GM12878 (cell line): ENCODE results near the gene PDZRN4. TPM values are rescaled to one million over a fixed set of nuclear protein-coding genes. Genes with fewer than 3 reads are reported as not detected.

ENCODE experiments used
- ATAC-seq: fragments of 200-7000 bp; cut with Tn5 transposase; 3 replicates; pipeline ENCODE4 v1.9.1; 2020; ENCODE audit warnings: mild to moderate bottlenecking, moderate library complexity
- BruUV-seq: library from RNA; stranded (reverse); fragments of 400-500 nt; replicated peaks from 2 replicates; lab custom pipeline; 2021; lab: Mats Ljungman, UMichigan
- CTCF ChIA-PET: fragments of 300-600 bp; sonication (Branson Sonifier 250); formaldehyde crosslinking; extraction: SDS; loops from one replicate; lab custom pipeline; 2021; ENCODE audit warnings: inconsistent platforms; lab: Yijun Ruan, JAX
- POLR2A ChIA-PET: fragments of 350-600 bp; formaldehyde crosslinking; extraction: SDS; loops from one replicate; lab custom pipeline; 2021; ENCODE audit warnings: inconsistent platforms; lab: Charles Lee
- RAD21 ChIA-PET: fragments of 300-600 bp; sonication (Branson Sonifier 250); formaldehyde crosslinking; loops from one replicate; lab custom pipeline; 2023; ENCODE audit warnings: antibody characterized with exemption; ENCODE audit not compliant: unreplicated experiment; lab: Charles Lee
- SMC1A ChIA-PET: fragments of 300-600 bp; sonication (Branson Sonifier 250); formaldehyde crosslinking; loops from one replicate; lab custom pipeline; 2023; ENCODE audit not compliant: unreplicated experiment, uncharacterized antibody; lab: Charles Lee
- DNase-seq: peaks from one replicate; pipeline ENCODE4 v3.0.0-alpha.2; 2011; ENCODE audit warnings: low read depth, low spot score
- FAIRE-seq: peaks from 3 replicates; lab custom pipeline; 2011; peaks lifted over from hg19 to GRCh38; lab: Jason Lieb, UNC
- H2AFZ ChIP-seq: 2 replicates; pipeline ENCODE4 v1.6.0; 2011; ENCODE audit warnings: low read depth, low read length, control low read depth; ENCODE audit not compliant: control insufficient read depth
- H3K27ac ChIP-seq: 2 replicates; pipeline ENCODE4 v1.5.1; 2011; ENCODE audit warnings: control low read depth; ENCODE audit not compliant: control insufficient read depth, insufficient read depth
- H3K27me3 ChIP-seq, 2 experiments: replicated peaks in 1 of 2; 2 replicates each; pipeline versions ENCODE4 v1.6.0 to v1.6.1; 2011; ENCODE audit warnings: low read length in 1 of 2; ENCODE audit not compliant: control insufficient read depth in 2 of 2, insufficient read depth in 2 of 2
- H3K36me3 ChIP-seq, 2 experiments: 2 replicates each; pipeline ENCODE4 v1.5.1; 2011; ENCODE audit warnings: low read length in 1 of 2; ENCODE audit not compliant: control insufficient read depth in 2 of 2, insufficient read depth in 2 of 2
- H3K4me1 ChIP-seq: 2 replicates; pipeline ENCODE4 v1.6.1; 2011; ENCODE audit warnings: mild to moderate bottlenecking, low read length, moderate library complexity, mixed read lengths; ENCODE audit not compliant: control insufficient read depth, insufficient read depth
- H3K4me2 ChIP-seq: 2 replicates; pipeline ENCODE4 v1.6.0; 2011; ENCODE audit warnings: control low read depth; ENCODE audit not compliant: control insufficient read depth, insufficient read depth
- H3K4me3 ChIP-seq: fragments of 200-600 bp; sonication (generic); 2 replicates; pipeline ENCODE4 v1.5.1; 2016
- H3K79me2 ChIP-seq: 2 replicates; pipeline ENCODE4 v1.6.0; 2011; ENCODE audit warnings: low read length; ENCODE audit not compliant: control insufficient read depth, insufficient read depth
- H3K9ac ChIP-seq: 2 replicates; pipeline ENCODE4 v1.8.0; 2011; ENCODE audit warnings: low read length, control low read depth, mixed read lengths; ENCODE audit not compliant: control insufficient read depth, insufficient read depth
- H3K9me3 ChIP-seq: replicated peaks from 3 replicates; pipeline ENCODE4 v1.5.1; 2011; ENCODE audit warnings: mild to moderate bottlenecking, low read length; ENCODE audit not compliant: control insufficient read depth, insufficient read depth
- H4K20me1 ChIP-seq: 2 replicates; pipeline ENCODE4 v1.6.0; 2011; ENCODE audit not compliant: control insufficient read depth, insufficient read depth
- CREB1 ChIP-seq: IDR thresholded peaks from 2 replicates; pipeline ENCODE4 v1.6.1; 2012; ENCODE audit warnings: low read depth, mild to moderate bottlenecking, inconsistent platforms
- HDAC6 ChIP-seq: fragments of 200-600 bp; sonication (generic); IDR thresholded peaks from one replicate; pipeline ENCODE4 v1.8.0; 2017; ENCODE audit warnings: antibody characterized with exemption; ENCODE audit not compliant: unreplicated experiment
- MTA2 ChIP-seq: fragments of 450-650 bp; IDR thresholded peaks from 2 replicates; pipeline ENCODE4 v1.6.1; 2016; ENCODE audit warnings: low read depth, mild to moderate bottlenecking, moderate library complexity
- POLR2A ChIP-seq: IDR thresholded peaks from 2 replicates; pipeline ENCODE4 v1.6.1; 2011; ENCODE audit warnings: low read depth, mild to moderate bottlenecking, low read length
- STAT1 ChIP-seq: fragments of 450-650 bp; conservative IDR thresholded peaks from 2 replicates; pipeline ENCODE4 v1.6.1; 2014; ENCODE audit warnings: antibody characterized with exemption, mild to moderate bottlenecking
- ZSCAN29 ChIP-seq: fragments of 450-650 bp; IDR thresholded peaks from 2 replicates; pipeline ENCODE4 v1.6.1; 2017; ENCODE audit warnings: mild to moderate bottlenecking, moderate library complexity
- WGBS: methylation state at CpG from one replicate; pipeline ENCODE4 v1.1.6; 2016; ENCODE audit warnings: low lambda C conversion rate; ENCODE audit not compliant: insufficient replicate concordance, insufficient coverage; ENCODE audit errors: missing lambda C conversion rate; 5-methylcytosine and 5-hydroxymethylcytosine counted together
- in situ Hi-C: fragments of 300-500 bp; cut with MboI; formaldehyde crosslinking; loops from 9 replicates; pipeline ENCODE4 v1.14.3; 2018; ENCODE audit warnings: mixed read lengths
- intact Hi-C: fragments of 100-400 bp; cut with micrococcal nuclease; formaldehyde crosslinking; loops from one replicate; pipeline ENCODE4 v1.14.2; 2022; ENCODE audit not compliant: unreplicated experiment
- polyA plus RNA-seq, 11 experiments: library from polyadenylated mRNA; depleted of rRNA in 4 of 11; unstranded in 6 of 11; stranded (reverse) in 5 of 11; fragments of >200 nt; fragmentation: Nextera tagmentation in 4 of 11; fragmentation: Illumina TruSeq in 1 of 11; extraction: Ambion mirVana in 4 of 11; extraction: Trizol in 1 of 11; gene quantifications; 1 replicate in 1 of 11; 2 replicates in 10 of 11; pipeline versions ENCODE4 v1.2.1 to v1.2.3, GENCODE V29; 2011 to 2016; ENCODE audit warnings: inconsistent platforms in 2 of 11, missing spikeins in 2 of 11, low read depth in 1 of 11
- total RNA-seq, 4 experiments: library from RNA; depleted of rRNA in 3 of 4; stranded (reverse); fragments of >200 nt in 3 of 4; fragmentation: Illumina TruSeq in 1 of 4; extraction: Trizol in 1 of 4; gene quantifications; 2 replicates each; pipeline versions ENCODE4 v1.2.1 to v1.2.3, GENCODE V29; 2013 to 2021
- TF ChIP-seq, protein P1 (sequence below): IDR thresholded peaks from 2 replicates; pipeline ENCODE4 v1.6.1; 2011; ENCODE audit warnings: mild to moderate bottlenecking, low read depth, low read length, moderate library complexity; ENCODE audit not compliant: insufficient replicate concordance
- TF ChIP-seq, protein P2 (sequence below), 3 experiments: IDR thresholded peaks in 2 of 3; conservative IDR thresholded peaks in 1 of 3; 2 replicates each; pipeline ENCODE4 v1.5.1; 2011; ENCODE audit warnings: low read depth in 3 of 3, low read length in 3 of 3, mild to moderate bottlenecking in 3 of 3, control low read depth in 2 of 3, moderate library complexity in 2 of 3, inconsistent platforms in 1 of 3, mixed read lengths in 1 of 3; ENCODE audit not compliant: control insufficient read depth in 2 of 3, insufficient read depth in 1 of 3; ENCODE audit errors: extremely low read depth in 1 of 3
- TF ChIP-seq, protein P3 (sequence below): IDR thresholded peaks from 2 replicates; pipeline ENCODE4 v1.6.1; 2012; ENCODE audit warnings: low read depth, low read length, improper control_type of control experiment

Gene PDZRN4
- total and polyA plus RNA-seq, 10 of the 15 experiments (the other 5 are each of a cell fraction or from before 2014, with no cell fraction given) = 0.03 TPM; not detected in 9

DNA sequence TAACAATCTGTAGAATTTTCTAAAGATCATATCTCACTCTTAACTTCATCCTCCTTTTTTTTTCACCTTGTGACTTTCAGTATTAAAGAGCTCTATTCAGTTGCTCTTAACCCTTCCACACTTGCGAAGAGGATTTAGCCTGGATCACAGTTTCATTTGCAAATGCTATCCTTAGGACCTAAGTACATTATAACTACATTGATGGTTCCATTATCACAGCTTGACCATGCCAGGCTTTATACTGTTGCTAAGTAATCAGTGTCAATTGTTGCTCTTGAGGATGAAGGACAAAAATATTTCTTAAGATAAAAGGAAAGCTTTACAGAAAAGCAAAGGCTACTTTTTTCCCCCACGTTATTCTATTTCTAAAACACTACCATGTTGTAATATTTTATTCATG, 122.2 kb downstream of the PDZRN4 start:
- H3K79me2 ChIP-seq = no peaks in the 10 kb centered on the region
- RAD21 ChIA-PET = interaction anchor here (1.1 to 1.2 kb wide), 2 partner anchors 33 to 58 kb away, joined by 4 read pairs; no protein-coding TSS in a partner anchor
- in situ Hi-C loops (no loop called here), intact Hi-C loops (no loop called here)
- CTCF ChIA-PET = interaction anchor here (1.0 to 1.2 kb wide), 2 partner anchors 10 to 12 kb away, joined by 3 to 4 read pairs; no protein-coding TSS in a partner anchor
- no peak for DNase-seq
- no TSS peak for BruUV-seq
- POLR2A ChIA-PET = interaction anchor here (1.0 kb wide), 1 partner anchor 9 kb away, joined by 3 read pairs; no protein-coding TSS in a partner anchor
- FAIRE-seq = no peak
- no peaks in the 10 kb centered on the region for H3K36me3 ChIP-seq
- H3K4me3 ChIP-seq = no peak overlapping the region
- H3K4me1 ChIP-seq = no peaks in the 10 kb centered on the region
- H3K9ac ChIP-seq = no peak overlapping the region
- ATAC-seq = no peak
- no peaks in the 10 kb centered on the region for H3K9me3 ChIP-seq
- TF ChIP-seq POLR2A (no peak), MTA2 (no peak), HDAC6 (no peak), ZSCAN29 (no peak), CREB1 (no peak)
- TF ChIP-seq, protein P1, sequence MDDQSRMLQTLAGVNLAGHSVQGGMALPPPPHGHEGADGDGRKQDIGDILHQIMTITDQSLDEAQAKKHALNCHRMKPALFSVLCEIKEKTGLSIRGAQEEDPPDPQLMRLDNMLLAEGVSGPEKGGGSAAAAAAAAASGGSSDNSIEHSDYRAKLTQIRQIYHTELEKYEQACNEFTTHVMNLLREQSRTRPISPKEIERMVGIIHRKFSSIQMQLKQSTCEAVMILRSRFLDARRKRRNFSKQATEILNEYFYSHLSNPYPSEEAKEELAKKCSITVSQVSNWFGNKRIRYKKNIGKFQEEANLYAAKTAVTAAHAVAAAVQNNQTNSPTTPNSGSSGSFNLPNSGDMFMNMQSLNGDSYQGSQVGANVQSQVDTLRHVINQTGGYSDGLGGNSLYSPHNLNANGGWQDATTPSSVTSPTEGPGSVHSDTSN = no peak
- no peak overlapping the region for H2AFZ ChIP-seq
- WGBS = 0% methylated on average over 2 of the region's 2 CpGs
- SMC1A ChIA-PET = interaction anchor here (0.8 to 1.2 kb wide), 5 partner anchors 9 to 51 kb away, joined by 3 to 5 read pairs (median 4); no protein-coding TSS in a partner anchor
- no peaks in the 10 kb centered on the region for H4K20me1 ChIP-seq
- no peak overlapping the region for H3K4me2 ChIP-seq
- H3K27me3 ChIP-seq = no peaks in the 10 kb centered on the region
- H3K27ac ChIP-seq = no peak overlapping the region

DNA sequence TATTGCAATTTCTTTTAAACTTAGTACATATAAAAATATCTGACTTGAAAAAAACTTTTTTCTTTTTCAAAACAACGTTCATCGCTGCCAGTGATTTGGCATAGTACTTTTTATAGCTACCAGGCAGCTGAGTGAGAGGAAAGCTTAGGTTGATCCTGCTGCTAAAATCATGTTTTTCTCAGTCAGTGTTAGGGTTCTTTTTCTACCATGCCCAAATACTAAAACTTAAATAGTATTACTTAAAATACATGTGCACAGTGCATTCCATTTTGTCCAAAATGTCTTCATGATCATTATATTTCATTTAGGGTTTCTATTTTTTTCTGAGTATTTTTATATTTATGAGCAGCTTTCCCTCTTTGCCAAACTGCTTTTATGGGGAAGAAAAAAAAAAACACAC, 123.8 kb downstream of the PDZRN4 start:
- no peaks in the 10 kb centered on the region for H3K79me2 ChIP-seq
- in situ Hi-C loops (no loop called here), intact Hi-C loops (no loop called here)
- SMC1A ChIA-PET = interaction anchor here (1.0 kb wide), 1 partner anchor 9 kb away, joined by 6 read pairs; no protein-coding TSS in a partner anchor
- DNase-seq = no peak
- 73% methylated on average over 2 of the region's 2 CpGs for WGBS
- no peak overlapping the region for H3K9ac ChIP-seq
- H3K27ac ChIP-seq = no peak overlapping the region
- no peaks in the 10 kb centered on the region for H4K20me1 ChIP-seq
- H3K4me3 ChIP-seq = no peak overlapping the region
- ATAC-seq = no peak
- RAD21 ChIA-PET = interaction anchor here (1.0 kb wide), 1 partner anchor 9 kb away, joined by 4 read pairs; no protein-coding TSS in a partner anchor
- CTCF ChIA-PET = interaction anchor here (1.1 kb wide), 1 partner anchor 34 kb away, joined by 3 read pairs; no protein-coding TSS in a partner anchor
- no TSS peak for BruUV-seq
- no peaks in the 10 kb centered on the region for H3K4me1 ChIP-seq
- no peak for FAIRE-seq
- H2AFZ ChIP-seq = no peak overlapping the region
- POLR2A ChIA-PET = no interaction called here
- no peaks in the 10 kb centered on the region for H3K27me3 ChIP-seq
- H3K9me3 ChIP-seq = no peaks in the 10 kb centered on the region
- no peak overlapping the region for H3K4me2 ChIP-seq
- TF ChIP-seq, protein P2, sequence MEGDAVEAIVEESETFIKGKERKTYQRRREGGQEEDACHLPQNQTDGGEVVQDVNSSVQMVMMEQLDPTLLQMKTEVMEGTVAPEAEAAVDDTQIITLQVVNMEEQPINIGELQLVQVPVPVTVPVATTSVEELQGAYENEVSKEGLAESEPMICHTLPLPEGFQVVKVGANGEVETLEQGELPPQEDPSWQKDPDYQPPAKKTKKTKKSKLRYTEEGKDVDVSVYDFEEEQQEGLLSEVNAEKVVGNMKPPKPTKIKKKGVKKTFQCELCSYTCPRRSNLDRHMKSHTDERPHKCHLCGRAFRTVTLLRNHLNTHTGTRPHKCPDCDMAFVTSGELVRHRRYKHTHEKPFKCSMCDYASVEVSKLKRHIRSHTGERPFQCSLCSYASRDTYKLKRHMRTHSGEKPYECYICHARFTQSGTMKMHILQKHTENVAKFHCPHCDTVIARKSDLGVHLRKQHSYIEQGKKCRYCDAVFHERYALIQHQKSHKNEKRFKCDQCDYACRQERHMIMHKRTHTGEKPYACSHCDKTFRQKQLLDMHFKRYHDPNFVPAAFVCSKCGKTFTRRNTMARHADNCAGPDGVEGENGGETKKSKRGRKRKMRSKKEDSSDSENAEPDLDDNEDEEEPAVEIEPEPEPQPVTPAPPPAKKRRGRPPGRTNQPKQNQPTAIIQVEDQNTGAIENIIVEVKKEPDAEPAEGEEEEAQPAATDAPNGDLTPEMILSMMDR (IDR thresholded peaks at IDR 0.05 in 2 of 3, conservative IDR thresholded peaks at IDR 0.05 in 1 of 3; ENCODE audit: control insufficient read depth in 2 of 3, extremely low read depth in 1 of 3, insufficient read depth in 1 of 3, low read depth in 3 of 3, low read length in 3 of 3) = no peak
- TF ChIP-seq, protein P3, sequence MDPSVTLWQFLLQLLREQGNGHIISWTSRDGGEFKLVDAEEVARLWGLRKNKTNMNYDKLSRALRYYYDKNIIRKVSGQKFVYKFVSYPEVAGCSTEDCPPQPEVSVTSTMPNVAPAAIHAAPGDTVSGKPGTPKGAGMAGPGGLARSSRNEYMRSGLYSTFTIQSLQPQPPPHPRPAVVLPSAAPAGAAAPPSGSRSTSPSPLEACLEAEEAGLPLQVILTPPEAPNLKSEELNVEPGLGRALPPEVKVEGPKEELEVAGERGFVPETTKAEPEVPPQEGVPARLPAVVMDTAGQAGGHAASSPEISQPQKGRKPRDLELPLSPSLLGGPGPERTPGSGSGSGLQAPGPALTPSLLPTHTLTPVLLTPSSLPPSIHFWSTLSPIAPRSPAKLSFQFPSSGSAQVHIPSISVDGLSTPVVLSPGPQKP = no peak
- TF ChIP-seq STAT1 = no peak
- no peaks in the 10 kb centered on the region for H3K36me3 ChIP-seq
